MV-4-11 (cell line): Measurements from ENCODE around the gene MRPS27.
A peak's percentile ranks its signal among the peaks of the same experiment; 100 is the strongest.
"Not testable (repeated sequence)": the region's sequence is repeated elsewhere in the genome, so short reads cannot be mapped to it uniquely, and the experiment has no call there.

ENCODE experiments used
- DNase-seq: peaks from one replicate; lab custom pipeline; 2025; lab: John Stamatoyannopoulos, UW

MRPS27 gene

DNA sequence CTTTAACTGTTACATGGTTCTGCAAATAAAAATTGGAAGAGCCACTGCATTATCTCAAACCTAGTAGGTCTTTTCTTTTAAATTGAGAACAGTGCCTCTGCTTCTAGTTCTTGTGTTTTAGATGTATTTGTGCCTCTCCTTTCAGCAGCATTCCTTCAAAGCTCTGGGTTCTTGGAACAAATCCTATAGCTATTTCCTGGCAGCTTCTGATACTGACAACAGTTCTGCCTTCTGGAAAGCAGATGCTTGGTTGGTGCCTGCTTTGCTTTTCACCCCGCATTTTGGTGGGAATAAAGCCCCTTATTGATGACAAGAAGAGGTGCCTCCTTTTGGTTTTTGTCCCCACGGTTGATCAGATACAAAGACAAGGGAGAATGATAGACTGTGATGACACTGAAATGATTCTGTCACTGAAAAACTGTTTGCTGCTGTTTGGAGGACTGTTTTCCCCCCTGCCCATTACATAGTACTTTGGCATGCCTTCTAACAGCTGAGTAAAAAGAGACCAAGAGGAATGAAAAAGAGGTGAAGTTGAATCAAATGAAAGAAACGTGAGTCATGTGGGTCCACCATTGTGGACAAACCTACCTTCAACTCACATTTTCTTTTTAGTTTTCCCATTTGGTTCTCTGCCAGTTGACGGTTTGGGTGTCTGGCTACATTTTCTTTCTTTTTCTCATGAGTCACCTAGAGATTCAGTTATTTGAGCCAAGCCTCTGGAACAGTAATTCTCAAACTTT is 5.7 kb upstream of the MRPS27 start:
- DNase-seq: no peak

DNA sequence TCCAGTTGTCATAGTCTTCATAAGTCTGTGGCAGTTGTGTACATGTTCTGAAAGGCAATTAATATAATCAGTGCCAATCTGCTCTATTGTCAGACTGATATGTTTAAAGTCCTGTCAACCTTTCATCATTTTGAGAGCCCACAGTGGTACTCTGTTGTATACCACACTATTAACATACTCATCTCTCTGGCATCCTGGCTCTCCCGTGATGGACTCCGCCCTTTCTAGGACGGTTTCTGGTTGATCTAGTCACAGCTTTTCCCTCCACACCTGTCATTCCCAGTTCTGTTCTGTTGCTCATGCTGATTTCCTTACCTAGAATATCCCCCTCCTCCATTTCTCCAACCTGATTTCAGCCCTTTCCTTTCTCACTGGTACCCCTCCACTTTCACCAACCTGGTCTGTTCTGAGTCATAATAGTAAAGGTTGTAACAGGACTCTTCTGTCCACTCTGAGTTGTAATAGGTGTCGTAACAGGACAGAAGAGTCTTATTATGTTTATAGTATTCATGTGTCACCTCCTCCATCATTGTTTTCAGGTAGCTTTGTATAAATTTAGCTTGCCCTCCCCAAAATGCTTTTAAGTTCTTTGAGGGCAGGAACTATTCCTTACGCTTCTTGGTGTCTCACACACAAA is 4.3 kb upstream of the MRPS27 start:
- no peak for DNase-seq

DNA sequence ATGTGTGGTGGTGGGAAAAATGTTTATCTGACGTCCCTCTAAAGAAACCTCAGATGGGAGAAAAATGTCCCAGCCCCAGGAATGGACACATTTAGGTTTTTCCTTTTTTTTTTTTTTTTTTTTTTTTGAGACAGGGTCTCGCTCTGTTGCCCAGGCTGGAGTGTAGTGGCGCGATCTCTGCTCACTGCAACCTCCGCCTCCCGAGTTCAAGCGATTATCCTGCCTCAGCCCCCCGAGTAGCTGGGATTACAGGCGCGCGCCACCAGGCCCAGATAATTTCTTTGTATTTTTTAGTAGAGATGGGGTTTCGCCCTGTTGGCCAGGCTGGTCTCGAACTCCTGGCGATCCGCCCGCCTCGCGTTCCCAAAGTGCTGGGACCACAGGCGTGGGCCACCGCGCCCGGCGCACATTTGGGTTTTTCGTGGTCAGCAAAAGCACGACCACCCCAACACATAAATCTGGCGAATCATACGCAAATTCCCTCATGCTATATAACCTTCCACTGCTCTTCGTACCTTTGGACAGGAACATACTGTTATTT is 535 bp downstream of the MRPS27 start:
- DNase-seq: peak; percentile 32

DNA sequence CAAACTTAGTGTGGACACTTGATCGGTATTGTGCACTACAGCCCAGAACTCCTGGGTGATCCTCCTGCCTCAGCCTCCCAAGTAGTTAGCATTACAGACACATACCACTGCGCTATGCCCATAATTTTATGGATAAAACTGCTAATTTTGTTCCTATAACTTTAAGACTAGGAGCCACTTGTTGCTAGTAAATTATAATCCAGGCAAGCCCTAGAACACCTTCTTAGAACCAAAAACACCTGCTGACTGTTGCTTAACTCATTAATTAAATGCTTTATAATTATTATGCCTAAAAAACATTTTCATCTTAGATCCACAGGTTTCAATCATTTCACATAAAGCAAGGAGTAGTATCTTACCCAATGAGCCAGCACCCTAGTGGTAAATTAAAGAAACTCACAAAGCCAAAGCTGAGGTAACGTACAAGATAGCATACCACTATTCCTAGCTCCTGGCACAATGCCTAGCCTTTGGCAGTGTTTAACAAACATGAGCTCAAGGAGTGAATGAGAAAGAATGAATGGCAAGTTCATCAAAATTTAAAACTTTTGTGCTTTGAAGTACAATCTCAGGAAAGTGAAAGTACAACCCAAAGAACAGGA is 5.4 kb downstream of the MRPS27 start:
- peak; percentile 8 for DNase-seq

DNA sequence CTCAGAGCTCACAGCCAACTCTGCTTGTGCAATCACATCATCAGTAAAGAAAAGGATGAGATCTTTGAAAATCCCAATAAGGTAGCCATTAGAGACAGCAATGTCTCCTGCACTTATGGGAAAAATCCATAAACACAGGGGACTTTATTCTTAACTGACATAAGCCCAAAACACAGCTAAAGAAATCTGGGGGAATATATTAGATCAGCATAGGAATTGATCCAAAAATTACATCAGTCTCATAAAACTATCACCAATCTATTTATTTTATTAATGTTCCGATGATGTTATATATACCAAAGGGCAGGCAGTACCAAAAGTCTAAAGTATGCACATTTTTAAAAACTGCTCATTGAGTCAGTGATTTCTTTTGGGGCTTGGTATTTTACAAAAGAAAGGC is 6.9 kb downstream of the MRPS27 start:
- no peak for DNase-seq

DNA sequence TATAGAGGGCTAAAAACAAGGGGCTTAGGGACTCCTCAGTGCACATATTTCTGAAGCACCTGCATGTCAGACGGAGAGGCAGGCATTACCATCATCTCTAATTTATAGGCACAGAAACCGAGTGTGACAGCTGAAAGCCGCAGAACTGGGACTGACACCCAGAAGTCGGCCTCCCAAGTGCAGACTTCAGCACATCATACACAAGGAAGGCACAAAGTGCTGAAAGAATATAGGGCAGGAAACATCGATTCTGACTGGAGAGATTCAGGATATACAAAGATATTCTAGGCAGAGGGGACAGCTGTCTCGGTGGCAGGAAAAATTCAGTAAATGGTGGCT is 11.2 kb downstream of the MRPS27 start:
- DNase-seq: no peak

DNA sequence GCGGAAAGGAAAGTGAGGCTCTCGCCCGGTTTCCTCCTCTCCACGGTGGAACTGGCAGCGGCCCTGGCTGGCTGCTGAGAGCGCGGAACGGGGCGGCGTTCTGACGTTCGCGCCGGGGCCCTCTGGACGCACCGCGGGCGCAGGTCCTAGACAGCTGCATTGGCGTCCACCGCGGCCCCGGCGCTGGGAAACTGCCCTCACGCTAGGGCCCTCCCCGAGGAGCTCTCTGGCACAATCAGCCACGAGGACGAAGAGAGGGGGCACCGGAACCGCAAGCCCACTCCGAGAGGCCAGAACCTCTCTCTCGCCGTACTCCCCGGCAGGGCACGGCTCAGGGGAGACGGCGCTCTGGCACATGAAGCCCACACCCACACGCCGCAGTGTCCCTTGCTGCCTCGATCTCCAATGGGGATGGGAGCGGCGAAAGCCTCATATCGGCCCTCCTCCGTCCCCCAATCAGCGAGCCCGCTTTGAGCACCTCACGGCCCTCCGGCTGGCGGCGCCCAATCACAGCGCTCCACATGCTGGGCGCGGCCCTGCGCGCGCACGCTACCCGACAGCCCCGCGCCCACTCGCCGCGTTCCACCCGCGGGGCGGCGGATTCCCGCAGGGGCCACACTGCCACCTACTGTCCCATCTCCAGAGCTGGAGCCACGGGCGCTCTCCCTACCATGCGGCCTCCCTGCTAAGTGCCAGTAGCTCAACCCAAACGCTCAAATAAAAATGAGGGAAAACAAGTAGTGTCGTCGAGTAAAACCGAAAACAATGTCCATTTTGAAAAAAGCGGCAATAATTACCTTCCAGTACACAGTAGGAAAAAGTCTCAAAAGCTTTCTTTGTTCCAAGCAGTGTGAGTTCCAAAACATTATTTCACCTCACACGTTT is 11.8 kb downstream of the MRPS27 start:
- DNase-seq: peak; percentile 96

DNA sequence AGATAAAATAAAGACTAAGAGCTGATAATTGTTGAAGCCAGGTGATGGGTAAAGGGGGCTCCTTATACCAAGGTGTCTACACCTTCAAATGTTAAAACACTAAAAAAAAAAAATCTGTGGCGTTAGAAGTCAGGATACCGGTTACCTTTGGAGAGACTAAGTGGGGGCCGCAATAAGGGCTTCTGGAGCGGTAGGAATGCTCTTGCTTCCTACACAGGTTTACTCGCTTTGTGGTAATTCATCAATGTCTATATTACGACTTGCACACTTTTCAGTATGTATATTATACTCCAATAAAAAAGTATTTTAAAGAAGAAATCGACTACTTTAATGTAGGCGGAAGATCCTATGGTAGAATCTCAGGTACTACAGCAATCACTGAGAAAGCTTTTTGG is 12.5 kb downstream of the MRPS27 start:
- DNase-seq: no peak

DNA sequence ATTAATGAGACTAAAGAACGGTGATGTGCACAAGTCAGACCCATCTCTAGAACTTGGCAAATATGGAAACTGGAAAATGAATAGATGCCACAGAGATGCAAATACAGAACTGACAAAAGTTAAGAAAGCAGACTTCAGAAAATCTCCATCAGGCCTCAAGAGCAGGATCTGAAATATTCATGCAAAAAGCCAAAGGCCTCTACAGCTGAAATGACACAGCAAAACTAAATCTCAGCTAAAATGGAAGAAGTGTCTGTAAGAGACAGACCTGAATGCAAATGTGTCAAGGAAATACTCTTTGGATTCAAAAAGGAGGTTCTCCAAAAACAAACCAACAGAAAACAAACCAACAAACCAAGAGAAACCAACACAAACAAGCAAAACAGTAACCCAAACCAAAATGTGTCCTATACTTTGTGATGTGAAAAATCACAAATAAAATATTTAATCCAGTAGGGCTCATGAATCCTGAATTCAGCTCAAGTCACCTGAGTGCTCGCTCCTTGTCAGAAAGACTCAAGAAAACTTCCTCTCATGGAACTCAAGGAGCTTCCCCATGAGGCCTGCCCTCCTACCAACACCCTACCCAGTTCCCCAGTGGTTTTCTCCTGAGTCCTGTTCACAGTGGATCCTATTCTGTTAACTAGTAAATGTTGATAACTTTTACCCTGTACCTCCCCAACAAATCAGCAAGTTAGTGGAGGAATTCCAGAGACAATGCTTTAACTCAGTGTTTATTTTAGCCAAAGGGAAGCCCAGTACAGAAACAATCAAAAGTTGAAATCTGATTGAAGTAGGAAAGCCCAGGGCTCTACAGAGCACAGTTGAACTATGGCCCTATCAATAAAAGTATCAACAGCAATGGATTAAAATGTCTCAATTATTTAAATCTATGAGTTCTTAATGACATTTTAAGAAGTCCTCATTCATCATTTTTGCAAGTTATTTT is 14.6 kb downstream of the MRPS27 start:
- DNase-seq: no peak

DNA sequence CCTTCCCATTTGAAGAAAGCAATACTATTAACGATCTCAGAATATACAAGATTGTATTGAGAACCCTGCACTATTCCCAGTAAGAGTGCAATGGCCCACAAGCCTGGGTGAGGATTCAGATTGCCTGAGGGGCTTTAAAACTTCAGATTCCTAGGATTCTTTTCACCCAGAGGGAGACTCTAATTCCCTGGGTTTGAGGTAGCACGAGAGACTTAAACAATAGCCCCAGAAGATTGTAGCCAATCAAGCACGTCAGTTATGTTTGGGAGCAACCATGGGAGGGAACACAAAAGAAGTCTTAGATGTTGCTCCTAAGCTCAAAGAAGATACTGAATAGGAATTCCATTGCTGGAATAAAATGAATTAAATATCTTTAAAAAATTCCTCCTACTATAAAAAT is 17.9 kb downstream of the MRPS27 start:
- DNase-seq: no peak

DNA sequence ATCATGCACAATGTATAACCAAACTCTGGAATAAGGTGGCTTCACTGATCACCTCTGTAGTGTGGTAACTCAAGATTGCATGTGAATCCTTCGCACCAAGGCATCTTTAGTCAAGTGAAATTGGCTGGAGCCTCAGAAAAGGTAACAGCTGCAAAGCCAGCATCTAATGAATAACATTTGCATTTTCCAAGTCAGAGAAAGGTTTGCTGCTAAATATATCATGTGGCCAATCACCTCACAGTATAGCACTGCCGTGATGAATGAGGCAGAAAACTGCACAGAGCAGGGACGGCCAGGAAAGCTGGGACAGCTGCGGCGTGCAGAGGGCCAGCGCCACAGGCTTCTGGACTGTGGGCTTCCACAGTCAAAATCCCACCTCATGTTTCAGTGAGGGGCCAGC is 18.5 kb downstream of the MRPS27 start:
- DNase-seq: no peak

DNA sequence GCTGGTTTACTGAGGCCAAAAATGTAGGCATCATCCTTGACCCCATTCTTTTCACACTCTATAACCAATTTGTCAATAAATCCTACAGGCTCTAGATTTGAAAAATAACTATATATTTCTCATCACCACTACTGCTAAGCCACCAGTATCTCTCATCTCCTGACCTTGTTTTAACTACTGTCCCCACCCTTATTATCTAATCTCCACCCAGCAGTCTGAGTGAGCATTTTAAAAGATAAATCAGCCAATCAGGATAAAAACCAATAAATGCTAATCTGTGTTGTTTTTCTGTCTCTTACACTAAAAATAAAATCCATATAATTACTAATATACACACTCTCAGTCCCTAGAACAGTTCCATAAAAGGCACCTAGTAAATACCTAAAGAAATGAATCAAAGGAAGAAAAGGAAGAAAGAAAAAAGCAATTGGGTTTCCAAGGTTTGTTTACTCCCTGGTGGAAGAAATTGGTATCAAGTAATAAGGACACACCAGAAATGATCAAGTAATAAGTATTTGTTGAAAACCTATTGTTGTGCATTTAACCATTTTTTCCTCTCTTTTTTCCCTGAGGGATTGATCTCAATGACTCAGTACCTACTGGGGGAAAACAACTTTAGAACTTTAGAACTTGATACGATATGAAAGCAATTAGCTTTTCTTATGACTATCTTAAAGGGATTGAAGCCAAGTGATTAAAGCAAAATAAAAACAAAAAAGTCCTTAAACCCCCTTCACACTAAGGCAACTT is 19.3 kb downstream of the MRPS27 start:
- DNase-seq: no peak

DNA sequence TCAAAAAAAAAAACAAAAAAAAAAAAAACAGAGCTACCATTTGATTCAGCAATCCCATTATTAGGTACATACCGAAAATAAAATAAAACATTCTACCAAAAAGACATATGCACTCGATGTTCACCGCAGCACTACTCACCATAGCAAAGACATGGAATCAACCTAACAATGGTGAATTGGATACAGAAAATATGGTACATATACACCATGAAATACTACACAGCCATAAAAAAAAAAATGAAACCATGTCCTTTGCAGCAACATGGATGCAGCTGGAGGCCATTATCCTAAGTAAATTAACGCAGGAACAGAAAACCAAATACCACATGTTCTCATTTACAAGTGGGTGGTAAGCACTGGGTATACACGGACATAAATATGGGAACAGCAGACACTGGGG is 21.3 kb downstream of the MRPS27 start:
- no peak for DNase-seq

DNA sequence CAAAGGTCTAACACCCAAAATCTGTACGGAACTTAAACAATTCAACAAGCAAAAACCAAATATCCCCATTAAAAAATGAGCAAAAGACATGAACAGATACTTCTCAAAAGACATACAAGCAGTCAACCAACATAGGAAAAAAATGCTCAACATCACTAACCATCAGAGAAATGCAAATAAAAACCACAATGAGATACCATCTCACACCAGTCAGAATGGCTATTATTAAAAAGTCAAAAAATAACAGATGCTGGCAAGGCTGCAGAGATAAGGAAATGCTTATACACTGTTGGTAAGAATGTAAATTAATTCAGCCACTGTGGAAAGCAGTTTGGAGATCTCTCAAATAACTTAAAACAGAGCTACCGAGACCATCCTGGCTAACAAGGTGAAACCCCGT is 21.9 kb downstream of the MRPS27 start:
- DNase-seq: not testable (repeated sequence)

DNA sequence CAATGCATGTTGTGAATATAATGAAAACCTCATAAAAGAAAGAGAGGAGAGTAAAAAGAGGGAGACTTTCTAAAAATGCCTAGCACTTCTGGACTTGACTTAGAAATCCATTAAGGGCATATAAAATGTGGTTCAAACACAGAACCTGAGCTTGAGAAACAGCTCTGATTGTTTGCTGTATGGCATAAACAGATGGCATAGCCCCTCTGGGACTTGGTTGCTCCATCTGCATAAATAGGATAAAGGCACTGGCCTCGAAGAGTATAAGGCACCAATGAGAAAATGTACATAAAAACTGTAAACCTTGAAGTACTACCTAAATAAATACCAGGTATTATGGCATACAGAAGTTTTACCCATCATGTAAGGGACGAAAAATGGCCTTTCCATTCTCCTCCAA is 23.8 kb downstream of the MRPS27 start:
- DNase-seq: no peak

DNA sequence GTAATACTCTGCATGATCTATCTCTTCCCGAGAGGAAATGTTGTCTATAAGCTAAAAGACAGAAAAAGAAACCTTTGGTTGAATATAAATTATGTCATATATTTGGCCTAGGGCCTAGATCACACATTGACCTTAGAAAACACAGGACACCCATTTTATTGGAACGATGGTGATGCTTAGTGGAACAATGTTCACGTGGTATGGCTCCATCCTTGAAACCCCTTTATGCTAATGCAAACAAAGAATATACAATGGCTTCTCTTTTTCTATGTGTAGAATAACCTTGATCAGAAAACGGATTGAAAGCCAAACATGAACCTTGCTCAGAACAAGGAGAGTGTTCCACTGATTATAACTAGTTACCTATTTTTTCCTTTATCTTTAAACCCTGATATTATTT is 24.5 kb downstream of the MRPS27 start:
- DNase-seq: no peak

DNA sequence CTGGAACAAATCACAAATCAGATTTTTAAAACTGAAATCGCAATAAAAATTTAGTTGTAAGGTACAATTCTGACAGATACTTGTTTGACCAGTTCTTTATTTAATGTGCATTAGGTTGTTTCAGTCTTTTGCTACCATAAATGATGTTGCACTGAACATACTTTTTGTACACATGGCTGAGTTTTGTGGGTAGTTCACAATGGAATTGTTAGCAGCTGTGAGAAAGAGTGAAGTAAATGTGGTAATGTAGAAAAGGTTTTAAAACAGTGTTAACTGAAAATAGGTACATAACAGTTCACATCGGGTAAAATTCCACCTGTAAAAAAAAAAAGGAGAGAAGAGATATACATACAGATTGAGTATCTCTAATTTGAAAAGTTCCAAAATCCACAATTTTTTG is 25.6 kb downstream of the MRPS27 start:
- no peak for DNase-seq

DNA sequence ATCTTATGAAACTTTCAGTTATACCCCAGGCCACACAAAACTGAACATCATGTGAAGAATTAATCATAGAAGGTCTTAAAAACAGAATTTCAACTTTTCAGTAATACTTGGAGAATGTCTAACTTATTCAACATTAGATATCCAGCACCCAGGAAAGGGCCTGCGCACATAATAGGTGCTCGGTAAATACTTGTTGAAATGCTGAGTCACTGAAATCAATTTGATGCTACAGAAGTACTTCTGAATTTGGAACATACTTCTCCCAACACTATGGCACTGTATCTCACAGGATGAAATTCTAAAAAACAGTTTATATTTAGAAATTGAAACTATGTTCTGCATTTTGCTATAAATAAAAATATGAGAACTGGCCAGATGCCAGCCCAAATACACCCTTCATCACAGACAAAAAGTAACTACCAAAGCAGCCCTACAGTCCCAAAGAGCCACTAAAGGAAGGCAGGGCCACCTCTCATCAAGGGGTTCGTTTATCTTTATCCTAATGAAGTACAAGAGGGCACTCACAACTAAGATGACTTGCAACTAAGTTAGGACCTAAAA is 26.5 kb downstream of the MRPS27 start:
- DNase-seq: no peak

DNA sequence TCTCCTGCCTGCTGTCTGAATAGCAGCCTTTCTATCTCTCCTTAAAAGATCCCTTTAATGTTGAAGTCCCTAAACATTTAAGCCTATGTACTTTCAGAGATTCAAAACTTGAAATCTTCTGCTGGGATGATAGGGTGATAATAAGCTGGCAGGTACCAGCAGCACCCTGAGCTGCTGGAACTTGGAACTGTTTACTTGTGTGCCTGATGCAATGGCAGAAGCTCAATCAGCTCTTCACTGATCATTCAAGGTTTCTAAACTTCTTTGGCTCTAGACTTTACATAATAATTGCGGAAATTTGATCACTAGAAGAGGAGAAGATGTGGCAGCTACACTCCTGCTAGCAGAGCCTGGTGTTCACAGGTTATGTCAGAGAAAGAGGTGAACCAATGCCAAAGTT is 27.6 kb downstream of the MRPS27 start:
- no peak for DNase-seq

DNA sequence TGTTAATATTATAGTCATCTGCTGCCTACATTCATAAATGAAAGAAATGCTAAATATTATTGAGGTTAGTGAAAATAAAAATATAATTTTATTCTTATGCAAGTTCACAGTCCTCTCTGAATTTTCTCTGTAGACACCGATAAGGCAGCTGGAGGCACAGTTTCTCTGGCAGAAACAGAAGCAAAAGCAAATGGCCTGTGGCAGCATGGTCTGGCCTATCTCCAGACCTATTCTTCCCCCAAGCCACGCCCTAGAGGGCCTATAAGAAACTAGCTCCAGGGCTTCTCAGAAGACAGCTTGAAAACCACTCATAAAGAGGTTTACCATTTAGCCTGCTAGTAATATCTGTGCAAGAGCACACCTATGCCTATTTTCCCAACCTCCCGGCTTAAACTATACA is 28.4 kb downstream of the MRPS27 start:
- no peak for DNase-seq
